Measurements from ENCODE around the gene KANK2. TPM values are rescaled to one million over a fixed set of nuclear protein-coding genes. Genes with fewer than 3 reads are reported as not detected.

KANK2 gene
- total and polyA plus RNA-seq, 2 of the 13 experiments (the other 11 are each of a cell fraction or from before 2014, with no cell fraction given), result 5.7 to 12.9 TPM

- TF ChIP-seq POGK (CRISPR knock-in tag; conservative IDR thresholded peaks at IDR 0.05), result peak; percentile 79; the same call in 1 of the 2 replicates
- no peak; the same call in 1 of the 2 replicates for TF ChIP-seq SMAD3 (CRISPR knock-in tag; IDR thresholded peaks at IDR 0.05)
- TF ChIP-seq KMT2B (CRISPR knock-in tag; IDR thresholded peaks at IDR 0.05), result peak; percentile 36
- no peak for TF ChIP-seq CHD4 (IDR thresholded peaks at IDR 0.05; ENCODE audit: borderline replicate concordance, low read length)
- TF ChIP-seq ZC3H4 (CRISPR knock-in tag; IDR thresholded peaks at IDR 0.05; ENCODE audit: borderline replicate concordance), result no peak
- no peak; the same call in 1 of the 2 replicates for TF ChIP-seq HOXA3 (CRISPR knock-in tag; IDR thresholded peaks at IDR 0.05)
- no peak; the same call in 1 of the 2 replicates for TF ChIP-seq SMAD1 (CRISPR knock-in tag; IDR thresholded peaks at IDR 0.05; ENCODE audit: borderline replicate concordance, low read depth)
- peak; percentile 80; the same call in 1 of the 2 replicates for TF ChIP-seq BORCS8-MEF2B (CRISPR knock-in tag; IDR thresholded peaks at IDR 0.05)
- TF ChIP-seq ZNF468 (CRISPR knock-in tag; IDR thresholded peaks at IDR 0.05), result no peak
- TF ChIP-seq MTF2 (CRISPR knock-in tag; IDR thresholded peaks at IDR 0.05; ENCODE audit: borderline replicate concordance), result no peak
- TF ChIP-seq ZBTB38 (CRISPR knock-in tag; IDR thresholded peaks at IDR 0.05), result peak; percentile 44; the same call in 1 of the 2 replicates
- no peak for TF ChIP-seq PAXIP1 (CRISPR knock-in tag; conservative IDR thresholded peaks at IDR 0.05)
- no peak for TF ChIP-seq ZNF563 (CRISPR knock-in tag; IDR thresholded peaks at IDR 0.05)
- 0 out of 2 replicates have a peak, but pooled peaks have one; percentile 69 for TF ChIP-seq ZNF747 (CRISPR knock-in tag; IDR thresholded peaks at IDR 0.05; ENCODE audit: borderline replicate concordance)
- TF ChIP-seq IKZF5 (CRISPR knock-in tag; IDR thresholded peaks at IDR 0.05), result peak; percentile 38; the same call in 1 of the 2 replicates
- TF ChIP-seq ZNF235 (CRISPR knock-in tag; IDR thresholded peaks at IDR 0.05; ENCODE audit: borderline replicate concordance), result no peak
- TF ChIP-seq ZNF3 (CRISPR knock-in tag; IDR thresholded peaks at IDR 0.05), result no peak
- TF ChIP-seq RAD21 (CRISPR knock-in tag; IDR thresholded peaks at IDR 0.05), result peak; percentile 33; the same call in 1 of the 2 replicates
- TF ChIP-seq ZHX1 (CRISPR knock-in tag; IDR thresholded peaks at IDR 0.05; ENCODE audit: low read depth), result no peak
- TF ChIP-seq SRF (IDR thresholded peaks at IDR 0.05; ENCODE audit: low read depth, low read length), result no peak
These were observed 41.8 kb downstream of the KANK2 start, which contains the start of gene SPC24 (continued) for GRCh38 chr19:11155373-11156120.

Measured in HepG2 (cell line).